Measurements from ENCODE around the gene CSNK1E.

The CSNK1E gene

GRCh38 chr22:38320605-38321402, 3.6 kb upstream of the CSNK1E start:
- H3K27ac ChIP-seq (replicated peaks): no peak overlapping the region
- DNase-seq (ENCODE audit: low read depth in 1 of 2, low spot score in 1 of 2): no peak
- no peak for TF ChIP-seq SPI1 (IDR thresholded peaks at IDR 0.05; ENCODE audit: borderline replicate concordance, low read depth)
- TF ChIP-seq REST (IDR thresholded peaks at IDR 0.05; ENCODE audit: insufficient replicate concordance, low read depth): no peak
- TF ChIP-seq POLR2AphosphoS5 (IDR thresholded peaks at IDR 0.05; ENCODE audit: low read depth): no peak
- no peak for TF ChIP-seq GABPA (IDR thresholded peaks at IDR 0.05; ENCODE audit: low read depth)
- no peak for TF ChIP-seq CTCF (IDR thresholded peaks at IDR 0.05; ENCODE audit: insufficient read depth, low read length)

GRCh38 chr22:38318792-38319773, 1.9 kb upstream of the CSNK1E start:
- no peak overlapping the region for H3K4me3 ChIP-seq (replicated peaks; ENCODE audit: insufficient read depth, low read length)
- no peak overlapping the region for H3K27ac ChIP-seq (replicated peaks)
- TF ChIP-seq CTCF (IDR thresholded peaks at IDR 0.05; ENCODE audit: insufficient read depth, low read length) (no peak), REST (IDR thresholded peaks at IDR 0.05; ENCODE audit: insufficient replicate concordance, low read depth) (no peak), SPI1 (IDR thresholded peaks at IDR 0.05; ENCODE audit: borderline replicate concordance, low read depth) (no peak), POLR2AphosphoS5 (IDR thresholded peaks at IDR 0.05; ENCODE audit: low read depth) (no peak), GABPA (IDR thresholded peaks at IDR 0.05; ENCODE audit: low read depth) (no peak)
- H3K27me3 ChIP-seq (ENCODE audit: insufficient read depth, poor library complexity, severe bottlenecking): no peaks in the 10 kb centered on the region
- DNase-seq (ENCODE audit: low read depth in 1 of 2, low spot score in 1 of 2): no peak

More at GRCh38 chr22:38320605-38321402, 3.6 kb upstream of the CSNK1E start:
- Histone ChIP-seq H3K4me3 (replicated peaks; ENCODE audit: insufficient read depth, low read length) (no peak overlapping the region), H3K27me3 (ENCODE audit: insufficient read depth, poor library complexity, severe bottlenecking) (no peaks in the 10 kb centered on the region)

- Histone ChIP-seq H3K27ac (replicated peaks) (peak overlapping the region; percentile 68), H3K27me3 (ENCODE audit: insufficient read depth, poor library complexity, severe bottlenecking) (no peaks in the 10 kb centered on the region), H3K4me3 (replicated peaks; ENCODE audit: insufficient read depth, low read length) (no peak overlapping the region)
- peak in 1 of 2 experiments; percentile 47 for DNase-seq (ENCODE audit: low read depth in 1 of 2, low spot score in 1 of 2)
- TF ChIP-seq GABPA (IDR thresholded peaks at IDR 0.05; ENCODE audit: low read depth): no peak
- no peak for TF ChIP-seq CTCF (IDR thresholded peaks at IDR 0.05; ENCODE audit: insufficient read depth, low read length)
- TF ChIP-seq SPI1 (IDR thresholded peaks at IDR 0.05; ENCODE audit: borderline replicate concordance, low read depth): no peak
- TF ChIP-seq POLR2AphosphoS5 (IDR thresholded peaks at IDR 0.05; ENCODE audit: low read depth): no peak
- TF ChIP-seq REST (IDR thresholded peaks at IDR 0.05; ENCODE audit: insufficient replicate concordance, low read depth): no peak
Measured at GRCh38 chr22:38317995-38318715, 922 bp upstream of the CSNK1E start.

Data from HL-60 (cell line).